Endothelial cell of umbilical vein (primary cell): Measurements from ENCODE around the gene PRKCQ. TPM values are rescaled to one million over a fixed set of nuclear protein-coding genes. Genes with fewer than 3 reads are reported as not detected.

Source experiments
- BruUV-seq: library from RNA; stranded (reverse); fragments of 400-500 nt; replicated peaks from 2 replicates; lab custom pipeline; 2021; lab: Mats Ljungman, UMichigan
- CTCF ChIA-PET: fragments of 300-600, 350-600 bp; sonication (Branson Sonifier 250); formaldehyde crosslinking; loops from one replicate; lab custom pipeline; 2021; ENCODE audit warnings: antibody characterized with exemption, inconsistent platforms; lab: Charles Lee
- POLR2A ChIA-PET: fragments of 300-600, 350-600 bp; sonication (Branson Sonifier 250); formaldehyde crosslinking; loops from one replicate; lab custom pipeline; 2021; ENCODE audit warnings: antibody characterized with exemption, inconsistent platforms; lab: Charles Lee
- DNase-seq: peaks from one replicate; pipeline ENCODE4 v3.0.0-alpha.2; 2011; ENCODE audit warnings: low read depth, low spot score
- FAIRE-seq: peaks from 2 replicates; lab custom pipeline; 2011; peaks lifted over from hg19 to GRCh38; lab: Jason Lieb, UNC
- H2AFZ ChIP-seq: 2 replicates; pipeline ENCODE4 v1.6.0; 2012; ENCODE audit warnings: low read depth, low read length, control low read depth, inconsistent platforms
- H3K27ac ChIP-seq: 2 replicates; pipeline ENCODE4 v1.5.1; 2011; ENCODE audit warnings: low read depth, mild to moderate bottlenecking, control low read depth, low read length, moderate library complexity; ENCODE audit not compliant: insufficient read depth
- H3K27me3 ChIP-seq, 2 experiments: 2 replicates each; pipeline versions ENCODE4 v1.6.0 to v1.6.1; 2011; ENCODE audit warnings: low read length in 2 of 2, mixed read lengths in 1 of 2; ENCODE audit not compliant: control insufficient read depth in 2 of 2, insufficient read depth in 2 of 2
- H3K36me3 ChIP-seq, 2 experiments: 2 replicates in 1 of 2; 3 replicates in 1 of 2; pipeline ENCODE4 v1.5.1; 2011; ENCODE audit warnings: low read length in 2 of 2, mild to moderate bottlenecking in 1 of 2, moderate library complexity in 1 of 2; ENCODE audit not compliant: control insufficient read depth in 2 of 2, insufficient read depth in 2 of 2; ENCODE audit errors: extremely low read depth in 1 of 2
- H3K4me1 ChIP-seq: 3 replicates; pipeline ENCODE4 v1.5.1; 2011; ENCODE audit warnings: mild to moderate bottlenecking, low read length; ENCODE audit not compliant: control insufficient read depth, insufficient read depth; ENCODE audit errors: extremely low read depth
- H3K4me2 ChIP-seq: 2 replicates; pipeline ENCODE4 v1.6.1; 2011; ENCODE audit warnings: low read length, control low read depth, mixed read lengths; ENCODE audit not compliant: insufficient read depth
- H3K4me3 ChIP-seq, 3 experiments: fragments of 200-600 bp in 1 of 3; sonication (generic), shearing (Covaris generic) in 1 of 3; replicated peaks in 1 of 3; 2 replicates each; pipeline ENCODE4 v1.5.1; 2011 to 2016; ENCODE audit warnings: control low read depth in 3 of 3, low read length in 3 of 3, mild to moderate bottlenecking in 2 of 3, inconsistent platforms in 1 of 3, low read depth in 1 of 3, moderate library complexity in 1 of 3; ENCODE audit not compliant: insufficient read depth in 1 of 3
- H3K79me2 ChIP-seq: 2 replicates; pipeline ENCODE4 v1.6.0; 2012; ENCODE audit warnings: low read length, inconsistent platforms; ENCODE audit not compliant: control insufficient read depth, insufficient read depth
- H3K9ac ChIP-seq: replicated peaks from 2 replicates; pipeline ENCODE3; 2011; ENCODE audit warnings: low read length, control low read depth; ENCODE audit not compliant: insufficient read depth; ENCODE audit errors: extremely low read depth
- H3K9me1 ChIP-seq: replicated peaks from 3 replicates; pipeline ENCODE4 v1.6.0; 2011; ENCODE audit warnings: mild to moderate bottlenecking, low read length; ENCODE audit not compliant: control insufficient read depth, insufficient read depth; ENCODE audit errors: extremely low read depth
- H3K9me3 ChIP-seq: replicated peaks from 2 replicates; pipeline ENCODE4 v1.5.1; 2012; ENCODE audit warnings: low read length, inconsistent platforms; ENCODE audit not compliant: control insufficient read depth, insufficient read depth
- H4K20me1 ChIP-seq: replicated peaks from 2 replicates; pipeline ENCODE3; 2011; ENCODE audit warnings: mild to moderate bottlenecking, low read length; ENCODE audit not compliant: control insufficient read depth, insufficient read depth; ENCODE audit errors: extremely low read depth
- CTCF ChIP-seq, 2 donors: IDR thresholded peaks; 1 replicate in 1 of 2; 2 replicates in 1 of 2; pipeline ENCODE4 v1.5.1; 2011; ENCODE audit warnings: low read length in 2 of 2, mild to moderate bottlenecking in 2 of 2, moderate library complexity in 2 of 2, control low read depth in 1 of 2, inconsistent platforms in 1 of 2, low read depth in 1 of 2; ENCODE audit not compliant: insufficient read depth in 1 of 2; ENCODE audit errors: extremely low read depth in 1 of 2
- EZH2 ChIP-seq: IDR thresholded peaks from 2 replicates; pipeline ENCODE4 v1.6.1; 2012; ENCODE audit warnings: borderline replicate concordance, low read depth, mild to moderate bottlenecking, moderate library complexity, low read length, inconsistent platforms; ENCODE audit not compliant: severe bottlenecking
- FOS ChIP-seq: IDR thresholded peaks from 2 replicates; pipeline ENCODE4 v1.6.1; 2011; ENCODE audit warnings: mild to moderate bottlenecking, low read length, moderate library complexity, borderline replicate concordance; ENCODE audit not compliant: insufficient read depth
- GATA2 ChIP-seq: IDR thresholded peaks from 2 replicates; pipeline ENCODE4 v1.7.0; 2011; ENCODE audit warnings: low read depth, mild to moderate bottlenecking, moderate library complexity, mixed read lengths, low read length; ENCODE audit not compliant: insufficient read length, insufficient read depth
- JUN ChIP-seq: IDR thresholded peaks from 2 replicates; pipeline ENCODE4 v1.6.1; 2011; ENCODE audit warnings: borderline replicate concordance, low read depth; ENCODE audit not compliant: insufficient read length, insufficient read depth
- MAX ChIP-seq: IDR thresholded peaks from 2 replicates; pipeline ENCODE4 v1.6.1; 2011; ENCODE audit not compliant: insufficient read depth, insufficient read length
- MYC ChIP-seq: IDR thresholded peaks from one replicate; pipeline ENCODE4 v1.6.1; 2011; ENCODE audit warnings: mild to moderate bottlenecking, low read depth, low read length
- POLR2A ChIP-seq: IDR thresholded peaks from 2 replicates; pipeline ENCODE4 v1.6.1; 2012; ENCODE audit warnings: low read depth, mild to moderate bottlenecking, control low read depth, low read length
- POLR2AphosphoS5 ChIP-seq: IDR thresholded peaks from 2 replicates; pipeline ENCODE4 v1.6.1; 2012; ENCODE audit warnings: low read depth, mild to moderate bottlenecking, control low read depth, low read length, moderate library complexity; ENCODE audit not compliant: insufficient read depth
- dilution Hi-C: fragments of 300-500 bp; cut with MboI; formaldehyde crosslinking; loops from one replicate; pipeline ENCODE4 v1.15.0; 2019; ENCODE audit warnings: low sequenced_read_pairs; ENCODE audit not compliant: extremely low pct_ligation_motif_present
- intact Hi-C: fragments of 100-400 bp; cut with micrococcal nuclease; formaldehyde crosslinking; loops from one replicate; pipeline ENCODE4 v1.10.0; 2022
- polyA plus RNA-seq, 4 experiments: library from polyadenylated mRNA; depleted of rRNA in 3 of 4; stranded (reverse) in 3 of 4; unstranded in 1 of 4; fragments of >200 nt; gene quantifications; 2 replicates each; pipeline versions ENCODE4 v1.2.1 to v1.2.3, GENCODE V29; 2011 to 2012; ENCODE audit warnings: missing spikeins in 1 of 4
- total RNA-seq: library from RNA; stranded (reverse); gene quantifications from 2 replicates; pipeline ENCODE4 v1.2.3, GENCODE V29; 2021

PRKCQ gene
- total and polyA plus RNA-seq, 2 donors (not counting 3 experiments of a cell fraction or from before 2014, with no cell fraction given): 0.32 to 0.55 TPM

- Histone ChIP-seq H3K4me2 (no peak overlapping the region), H2AFZ (no peak overlapping the region), H3K27me3 (no peaks in the 10 kb centered on the region), H4K20me1 (no peaks in the 10 kb centered on the region), H3K27ac (no peak overlapping the region), H3K4me3 (no peak overlapping the region), H3K4me1 (no peaks in the 10 kb centered on the region), H3K9me1 (no peaks in the 10 kb centered on the region), H3K9me3 (no peaks in the 10 kb centered on the region), H3K79me2 (no peaks in the 10 kb centered on the region), H3K9ac (no peak overlapping the region), H3K36me3 (no peaks in the 10 kb centered on the region)
- no peak for DNase-seq
- ChIA-PET CTCF (no interaction called here), POLR2A (no interaction called here)
- intact Hi-C loops (no loop called here), dilution Hi-C loops (no loop called here)
- FAIRE-seq: no peak
- TF ChIP-seq EZH2 (no peak), JUN (no peak), CTCF (IDR thresholded peaks at IDR 0.05; ENCODE audit: extremely low read depth in 1 of 2, insufficient read depth in 1 of 2, low read depth in 1 of 2, low read length in 2 of 2) (no peak), POLR2A (no peak), MAX (no peak), MYC (no peak), FOS (no peak), POLR2AphosphoS5 (no peak), GATA2 (no peak)
- BruUV-seq: no TSS peak
These were observed 59.9 kb downstream of the PRKCQ start for GRCh38 chr10:6520138-6520537.
